Glutamatergic neuron (in vitro differentiated cells): Measurements from ENCODE around the gene LMO1. TPM values are rescaled to one million over a fixed set of nuclear protein-coding genes. Genes with fewer than 3 reads are reported as not detected.

Source experiments
- DNase-seq: peaks from one replicate; pipeline ENCODE4 v3.0.0; 2022
- H3K27ac Mint-ChIP-seq: one replicate; pipeline ENCODE4 v1.8.0; 2020; ENCODE audit warnings: mild to moderate bottlenecking, mixed read lengths, inconsistent platforms; ENCODE audit not compliant: unreplicated experiment
- H3K27me3 Mint-ChIP-seq: one replicate; pipeline ENCODE4 v1.8.0; 2020; ENCODE audit warnings: mild to moderate bottlenecking, moderate library complexity, mixed read lengths, inconsistent platforms; ENCODE audit not compliant: unreplicated experiment
- H3K36me3 Mint-ChIP-seq: one replicate; pipeline ENCODE4 v1.8.0; 2020; ENCODE audit warnings: mild to moderate bottlenecking, mixed read lengths, inconsistent platforms; ENCODE audit not compliant: unreplicated experiment
- H3K4me1 Mint-ChIP-seq: one replicate; pipeline ENCODE4 v1.8.0; 2020; ENCODE audit warnings: mild to moderate bottlenecking, low read depth, mixed read lengths, inconsistent platforms; ENCODE audit not compliant: unreplicated experiment
- H3K4me3 Mint-ChIP-seq: one replicate; pipeline ENCODE4 v1.8.0; 2020; ENCODE audit warnings: mild to moderate bottlenecking, mixed read lengths, inconsistent platforms; ENCODE audit not compliant: unreplicated experiment
- H3K9me3 Mint-ChIP-seq: one replicate; pipeline ENCODE4 v1.8.0; 2020; ENCODE audit warnings: mild to moderate bottlenecking, moderate library complexity, mixed read lengths, inconsistent platforms; ENCODE audit not compliant: unreplicated experiment
- CTCF ChIP-seq: fragments of 200-600 bp; sonication (generic); IDR thresholded peaks from one replicate; pipeline ENCODE4 v1.5.0; 2021; ENCODE audit not compliant: partially characterized antibody, unreplicated experiment
- total RNA-seq: library from RNA; stranded (reverse); fragmentation: NEBNext Ultra II Directional; extraction: Animal tissue kit (Norgen Biotek cat#: 25700); gene quantifications from one replicate; pipeline ENCODE4 v1.2.1, GENCODE V29; 2021; ENCODE audit not compliant: unreplicated experiment

LMO1 gene
- total RNA-seq, 1 donor from 2014 or later, result 5.7 TPM

GRCh38 chr11:8285796-8286195, 22.1 kb upstream of the LMO1 start:
- Mint-ChIP-seq H3K36me3 (no peaks in the 10 kb centered on the region), H3K27ac (no peak overlapping the region), H3K4me1 (peaks cover 33% of the 10 kb centered on the region), H3K9me3 (peaks cover 10% of the 10 kb centered on the region), H3K27me3 (peaks cover 14% of the 10 kb centered on the region), H3K4me3 (no peak overlapping the region)
- DNase-seq, result no peak
- TF ChIP-seq CTCF, result no peak

GRCh38 chr11:8285228-8285627, 21.6 kb upstream of the LMO1 start:
- Mint-ChIP-seq H3K4me1 (peaks cover 27% of the 10 kb centered on the region), H3K4me3 (no peak overlapping the region), H3K9me3 (peaks cover 10% of the 10 kb centered on the region), H3K27ac (no peak overlapping the region), H3K36me3 (no peaks in the 10 kb centered on the region), H3K27me3 (peaks cover 8% of the 10 kb centered on the region)
- DNase-seq, result no peak
- TF ChIP-seq CTCF, result no peak

GRCh38 chr11:8283465-8284230, 20.0 kb upstream of the LMO1 start:
- H3K4me1 Mint-ChIP-seq, result peaks cover 15% of the 10 kb centered on the region
- DNase-seq, result peak; percentile 80
- peaks cover 8% of the 10 kb centered on the region for H3K9me3 Mint-ChIP-seq
- H3K4me3 Mint-ChIP-seq, result no peak overlapping the region
- no peaks in the 10 kb centered on the region for H3K36me3 Mint-ChIP-seq
- H3K27ac Mint-ChIP-seq, result peak overlapping the region; percentile 44
- peaks cover 8% of the 10 kb centered on the region for H3K27me3 Mint-ChIP-seq
- no peak for TF ChIP-seq CTCF

GRCh38 chr11:8283100-8283464, 19.4 kb upstream of the LMO1 start:
- Mint-ChIP-seq H3K27me3 (peaks cover 8% of the 10 kb centered on the region), H3K27ac (no peak overlapping the region), H3K4me3 (no peak overlapping the region), H3K9me3 (peaks cover 6% of the 10 kb centered on the region), H3K4me1 (peaks cover 10% of the 10 kb centered on the region), H3K36me3 (no peaks in the 10 kb centered on the region)
- no peak for TF ChIP-seq CTCF
- no peak for DNase-seq

GRCh38 chr11:8282631-8283030, 19.0 kb upstream of the LMO1 start:
- Mint-ChIP-seq H3K9me3 (peaks cover 6% of the 10 kb centered on the region), H3K4me3 (no peak overlapping the region), H3K27me3 (peaks cover 8% of the 10 kb centered on the region), H3K36me3 (no peaks in the 10 kb centered on the region), H3K4me1 (peaks cover 10% of the 10 kb centered on the region), H3K27ac (no peak overlapping the region)
- TF ChIP-seq CTCF, result no peak
- no peak for DNase-seq
